ENCODE data around the gene TBC1D17. TPM values are rescaled to one million over a fixed set of nuclear protein-coding genes. Genes with fewer than 3 reads are reported as not detected.

The TBC1D17 gene
- total and polyA plus RNA-seq, 10 of the 15 experiments (the other 5 are each of a cell fraction or from before 2014, with no cell fraction given) = 0.42 to 20.4 (median 11.2) TPM

DNA sequence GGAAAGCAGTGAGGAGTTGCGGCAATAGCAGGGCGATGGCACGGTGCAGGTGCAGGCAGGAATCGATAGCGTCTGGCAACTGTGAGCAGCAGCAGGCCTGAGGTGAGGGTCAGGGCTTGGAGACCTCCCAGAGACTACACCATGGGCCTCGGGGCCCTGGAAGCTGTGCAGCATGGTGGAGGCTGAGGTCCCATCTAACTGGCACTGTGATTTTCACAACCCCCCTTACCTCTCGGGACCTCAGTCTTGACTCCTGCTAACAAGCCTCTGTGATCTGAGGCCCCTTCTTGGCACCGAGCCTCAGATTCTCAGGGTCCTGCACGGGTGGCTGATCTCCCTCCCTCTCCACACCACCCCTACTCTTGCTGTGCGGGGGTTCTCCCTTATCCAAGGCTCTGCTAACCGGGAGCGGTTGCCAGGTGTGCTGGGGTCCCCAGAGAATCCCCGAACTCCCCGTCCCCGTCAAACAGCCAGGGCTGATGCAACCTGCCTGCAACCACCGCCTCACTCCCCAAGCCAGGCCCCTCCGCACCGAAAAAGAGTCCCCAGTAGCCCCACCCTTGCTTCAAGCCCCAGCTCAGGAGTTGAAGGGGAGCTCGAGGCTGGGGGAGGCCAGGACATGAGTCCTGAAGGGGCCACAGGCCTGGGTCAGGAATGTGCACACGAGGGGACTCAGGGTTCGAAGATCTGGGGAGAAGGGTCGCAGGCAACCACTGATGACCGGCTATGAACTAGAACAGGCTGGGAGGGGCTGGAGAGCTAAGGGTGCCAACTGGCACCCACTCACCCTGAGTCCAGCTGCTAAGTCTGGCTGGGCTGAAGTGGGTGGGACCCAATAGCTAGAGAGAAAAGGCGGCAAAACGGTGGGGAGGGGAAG is 46.7 kb downstream of the TBC1D17 start (continued):
- TF ChIP-seq CHD1 (IDR thresholded peaks at IDR 0.05; ENCODE audit: low read depth, low read length) (no peak), TCF7 (IDR thresholded peaks at IDR 0.05; ENCODE audit: borderline replicate concordance) (no peak), SREBF2 (IDR thresholded peaks at IDR 0.05; ENCODE audit: low read length) (0 out of 2 replicates have a peak, but pooled peaks have one; percentile 11), ZBTB33 (IDR thresholded peaks at IDR 0.05) (no peak), IRF3 (IDR thresholded peaks at IDR 0.05) (no peak), POLR2AphosphoS2 (IDR thresholded peaks at IDR 0.05; ENCODE audit: low read depth, low read length) (0 out of 2 replicates have a peak, but pooled peaks have one; percentile 29), CTCF (IDR thresholded peaks at IDR 0.05 in 2 of 3, conservative IDR thresholded peaks at IDR 0.05 in 1 of 3; ENCODE audit: control insufficient read depth in 2 of 3, extremely low read depth in 1 of 3, insufficient read depth in 1 of 3, low read depth in 3 of 3, low read length in 3 of 3) (no peak), EZH2 (IDR thresholded peaks at IDR 0.05; ENCODE audit: borderline replicate concordance, control insufficient read depth, low read depth, low read length) (no peak), CBX5 (IDR thresholded peaks at IDR 0.05; ENCODE audit: low read depth) (no peak), MYB (IDR thresholded peaks at IDR 0.05; ENCODE audit: borderline replicate concordance, low read depth, low read length) (no peak), ZNF217 (IDR thresholded peaks at IDR 0.05) (no peak), NR2F1 (conservative IDR thresholded peaks at IDR 0.05) (peak; percentile 64), RCOR1 (conservative IDR thresholded peaks at IDR 0.05; ENCODE audit: low read depth, low read length) (no peak), EGR1 (IDR thresholded peaks at IDR 0.05; ENCODE audit: borderline replicate concordance in 1 of 2, low read depth in 2 of 2, low read length in 2 of 2) (no peak), ATF3 (IDR thresholded peaks at IDR 0.05; ENCODE audit: borderline replicate concordance, extremely low read depth, low read depth, low read length) (no peak), BHLHE40 (IDR thresholded peaks at IDR 0.05; ENCODE audit: borderline replicate concordance in 1 of 2, low read depth in 2 of 2, low read length in 1 of 2) (peak; percentile 32 to 57; a peak in 2 of 4 replicates)
- TF ChIP-seq, protein P1, sequence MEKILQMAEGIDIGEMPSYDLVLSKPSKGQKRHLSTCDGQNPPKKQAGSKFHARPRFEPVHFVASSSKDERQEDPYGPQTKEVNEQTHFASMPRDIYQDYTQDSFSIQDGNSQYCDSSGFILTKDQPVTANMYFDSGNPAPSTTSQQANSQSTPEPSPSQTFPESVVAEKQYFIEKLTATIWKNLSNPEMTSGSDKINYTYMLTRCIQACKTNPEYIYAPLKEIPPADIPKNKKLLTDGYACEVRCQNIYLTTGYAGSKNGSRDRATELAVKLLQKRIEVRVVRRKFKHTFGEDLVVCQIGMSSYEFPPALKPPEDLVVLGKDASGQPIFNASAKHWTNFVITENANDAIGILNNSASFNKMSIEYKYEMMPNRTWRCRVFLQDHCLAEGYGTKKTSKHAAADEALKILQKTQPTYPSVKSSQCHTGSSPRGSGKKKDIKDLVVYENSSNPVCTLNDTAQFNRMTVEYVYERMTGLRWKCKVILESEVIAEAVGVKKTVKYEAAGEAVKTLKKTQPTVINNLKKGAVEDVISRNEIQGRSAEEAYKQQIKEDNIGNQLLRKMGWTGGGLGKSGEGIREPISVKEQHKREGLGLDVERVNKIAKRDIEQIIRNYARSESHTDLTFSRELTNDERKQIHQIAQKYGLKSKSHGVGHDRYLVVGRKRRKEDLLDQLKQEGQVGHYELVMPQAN (conservative IDR thresholded peaks at IDR 0.05) = peak; percentile 14; the same call in 1 of the 2 replicates
